GM18909 (cell line): ENCODE data around the gene DDI1.

Experiments used
- ATAC-seq: cut with Tn5 transposase; IDR thresholded peaks from one replicate; pipeline ENCODE4 v1.9.1; 2021; ENCODE audit warnings: mild to moderate bottlenecking; ENCODE audit not compliant: unreplicated experiment, poor library complexity

DDI1 gene

DNA sequence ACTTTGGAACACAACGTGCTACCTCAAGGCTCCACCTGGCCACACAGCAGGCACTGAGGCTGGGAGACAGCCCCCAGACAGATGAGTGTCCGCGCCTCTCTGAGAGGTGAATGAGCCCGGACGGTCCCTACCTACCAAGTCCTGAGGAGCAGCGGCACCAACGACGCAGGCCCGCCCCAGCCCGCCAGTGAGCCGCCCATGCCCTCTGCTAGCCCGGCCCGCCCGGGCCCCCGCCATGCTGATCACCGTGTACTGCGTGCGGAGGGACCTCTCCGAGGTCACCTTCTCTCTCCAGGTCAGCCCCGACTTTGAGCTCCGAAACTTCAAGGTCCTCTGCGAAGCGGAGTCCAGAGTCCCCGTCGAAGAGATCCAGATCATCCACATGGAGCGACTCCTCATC, at the start of gene DDI1:
Gene DDI1, plus strand, starts transcription at position 53 of the 400 bp plus-strand sequence. Its CDS starts 183 bp downstream, at position 236.
- ATAC-seq: no peak

DNA sequence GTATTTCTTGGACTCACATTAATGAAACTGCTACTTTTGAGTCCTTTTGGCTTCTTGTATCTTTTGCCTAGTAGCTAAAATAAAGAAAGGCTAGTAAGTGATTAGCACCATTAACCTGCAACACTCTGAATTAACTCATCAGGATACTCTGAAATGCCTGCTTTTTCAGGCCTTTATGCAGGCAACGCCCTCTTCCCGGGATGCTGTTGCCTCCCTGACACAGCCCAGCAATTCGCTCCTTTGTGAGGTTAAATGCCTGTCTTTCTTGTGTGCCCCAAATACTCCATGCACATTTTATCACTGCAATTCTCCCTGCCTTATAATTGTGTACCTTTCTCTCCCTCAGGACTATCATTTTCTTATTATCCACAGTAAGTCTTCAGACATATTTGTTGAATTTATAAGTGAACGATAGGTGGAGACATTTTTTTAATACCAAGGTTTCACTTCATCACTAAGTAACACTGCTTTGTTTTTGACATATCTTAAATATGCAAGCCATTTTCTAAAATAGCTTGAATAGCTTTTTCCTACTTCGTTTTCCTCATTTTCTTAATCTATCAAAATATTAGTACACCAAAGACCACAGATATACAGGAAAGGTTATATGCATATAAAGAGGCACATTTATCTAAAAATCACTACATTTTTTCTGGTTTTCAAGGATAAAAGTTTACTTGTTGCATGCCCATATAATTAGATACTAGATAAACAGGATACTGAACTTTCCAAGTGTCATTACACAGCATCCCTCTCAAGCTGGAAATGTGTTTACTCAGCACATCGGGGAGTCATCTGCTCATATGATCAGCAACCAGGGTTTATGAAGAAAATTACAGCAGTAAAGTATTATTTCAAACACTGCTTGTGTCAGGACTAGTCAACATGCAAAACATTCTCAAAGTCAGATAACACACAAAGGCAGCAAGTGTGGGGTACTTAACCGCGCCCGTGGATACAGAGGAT, 48.5 kb upstream of the DDI1 start:
- no peak for ATAC-seq

- no peak for ATAC-seq
Observed at GRCh38 chr11:103988595-103988969, 47.9 kb upstream of the DDI1 start.

GRCh38 chr11:103993507-103993906, 42.9 kb upstream of the DDI1 start:
- ATAC-seq: no peak

DNA sequence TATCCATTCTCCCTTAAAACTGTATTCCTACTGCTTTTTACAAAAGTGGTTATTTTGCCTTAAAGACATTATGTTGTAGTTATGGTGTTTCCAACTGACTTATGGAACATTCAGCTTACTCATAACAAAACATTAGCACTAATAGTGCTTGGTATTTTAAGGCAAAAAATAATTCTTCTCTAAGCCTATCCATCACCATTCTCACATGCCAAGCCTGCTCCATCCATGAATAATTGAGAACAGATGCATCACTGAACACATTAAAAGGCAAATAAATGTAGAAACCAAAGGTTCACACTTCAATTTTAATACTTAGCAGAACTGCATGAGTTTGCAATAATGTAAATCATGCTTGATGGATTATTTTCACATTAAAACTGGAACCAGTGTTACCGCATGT, 42.3 kb upstream of the DDI1 start:
- no peak for ATAC-seq

DNA sequence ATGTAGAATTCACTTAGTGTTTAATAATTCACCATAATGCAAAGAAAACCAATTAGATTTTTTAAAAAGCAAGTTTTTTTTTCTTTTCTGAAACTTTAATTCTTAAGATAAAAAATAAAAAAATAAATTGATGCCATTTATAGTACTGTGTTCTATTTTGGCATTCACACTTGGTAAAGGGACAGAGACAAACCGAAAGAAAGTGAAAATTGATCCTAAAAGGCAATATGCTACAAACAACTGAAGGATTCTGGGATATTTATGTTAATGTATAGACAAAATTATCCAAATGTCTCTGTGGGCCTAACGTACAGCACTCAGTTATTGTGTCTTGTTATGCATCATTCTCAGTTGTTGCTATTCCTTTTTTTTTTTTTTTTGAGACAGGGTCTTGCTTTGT, 41.9 kb upstream of the DDI1 start:
- no peak for ATAC-seq

- ATAC-seq: no peak
Observed at GRCh38 chr11:103995896-103996295, 40.5 kb upstream of the DDI1 start.

DNA sequence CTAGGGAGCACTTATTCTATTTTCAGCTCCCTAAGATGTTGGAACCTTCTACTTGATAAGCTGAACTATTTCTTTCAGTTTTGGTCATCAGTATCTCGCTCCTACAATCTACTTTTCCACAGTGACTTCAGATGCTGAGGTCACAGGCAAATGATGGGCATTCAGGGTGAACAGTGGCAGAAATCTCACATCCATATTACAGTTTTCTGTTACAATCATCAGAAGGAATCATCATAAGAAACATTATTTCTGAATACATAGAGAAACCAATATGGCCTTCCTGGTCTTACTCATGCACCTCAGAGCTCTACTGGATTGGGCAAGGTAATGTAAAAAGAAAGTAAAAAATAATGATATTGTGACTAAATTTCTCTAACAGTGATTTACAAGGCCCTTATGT, 39.4 kb upstream of the DDI1 start:
- peak; percentile 68 for ATAC-seq

- no peak for ATAC-seq
Observed at GRCh38 chr11:103998826-103999508, 37.5 kb upstream of the DDI1 start.

GRCh38 chr11:104000798-104001197, 35.6 kb upstream of the DDI1 start:
- no peak for ATAC-seq

- no peak for ATAC-seq
Observed at GRCh38 chr11:104001561-104002056, 34.8 kb upstream of the DDI1 start.

- ATAC-seq: no peak
Observed at GRCh38 chr11:104003491-104003890, 32.9 kb upstream of the DDI1 start.

DNA sequence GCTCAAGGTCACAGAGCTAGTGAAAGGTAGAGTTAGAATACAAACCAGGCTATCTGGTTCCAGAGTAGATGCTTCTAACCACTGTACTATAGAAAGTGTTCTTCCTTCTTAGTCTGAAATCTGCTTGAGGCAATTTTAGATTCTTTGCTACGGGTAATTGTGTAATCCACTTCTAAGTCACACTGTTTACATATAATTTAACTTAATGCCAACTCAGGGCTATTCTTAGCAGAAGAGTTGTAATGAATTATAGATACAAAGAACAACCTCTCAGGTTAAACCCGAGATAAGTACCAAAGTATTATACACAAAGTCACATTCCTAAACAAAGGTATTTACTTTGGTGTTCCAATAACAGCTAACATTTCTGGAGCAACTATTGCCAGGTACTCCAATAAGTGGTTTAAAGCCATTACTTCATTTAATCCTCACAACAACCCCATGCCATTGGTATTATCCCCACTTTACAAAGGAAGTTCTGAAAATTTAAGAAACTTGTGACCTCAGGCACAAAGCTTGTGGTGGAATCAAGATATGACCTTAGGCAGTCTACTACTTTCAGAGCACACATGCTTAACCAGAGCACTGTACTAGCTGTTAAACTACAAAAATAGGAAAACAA, 31.1 kb upstream of the DDI1 start:
- ATAC-seq: no peak

- ATAC-seq: no peak
Observed at GRCh38 chr11:104009744-104010143, 26.7 kb upstream of the DDI1 start.

- no peak for ATAC-seq
Observed at GRCh38 chr11:104011044-104011443, 25.4 kb upstream of the DDI1 start.

- peak; percentile 91 for ATAC-seq
Observed at GRCh38 chr11:104015649-104016415, 20.6 kb upstream of the DDI1 start.

- ATAC-seq: no peak
Observed at GRCh38 chr11:104024572-104024971, 11.9 kb upstream of the DDI1 start.

- ATAC-seq: no peak
Observed at GRCh38 chr11:104028476-104029263, 7.8 kb upstream of the DDI1 start.

DNA sequence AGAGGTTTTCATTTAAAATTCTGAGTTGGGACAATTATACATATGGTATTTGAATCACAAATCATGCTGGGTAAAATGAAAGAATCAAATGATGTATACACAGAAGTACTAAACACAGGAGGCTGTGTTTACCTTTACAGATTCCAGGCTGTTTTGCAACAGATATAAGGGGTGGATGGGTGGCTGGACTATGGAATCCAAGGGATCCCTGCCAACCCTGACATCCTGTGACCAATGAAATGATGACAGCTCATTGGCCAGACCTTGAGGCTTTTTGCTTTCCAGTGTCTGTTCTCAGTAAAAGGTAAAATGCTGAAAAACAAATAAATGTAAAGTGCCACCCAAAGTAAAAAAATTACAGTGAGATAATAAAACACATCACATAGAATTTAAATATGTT, 3.3 kb upstream of the DDI1 start:
- ATAC-seq: no peak
